Smooth muscle cell of the brain vasculature (primary cell): ENCODE data around the gene LASP1NB.
"Not testable (repeated sequence)": the region's sequence is repeated elsewhere in the genome, so short reads cannot be mapped to it uniquely, and the experiment has no call there.

Experiments
- DNase-seq: peaks from one replicate; pipeline ENCODE4 v3.0.0-alpha.2; 2012; ENCODE audit warnings: low read depth, low spot score

Gene LASP1NB

DNA sequence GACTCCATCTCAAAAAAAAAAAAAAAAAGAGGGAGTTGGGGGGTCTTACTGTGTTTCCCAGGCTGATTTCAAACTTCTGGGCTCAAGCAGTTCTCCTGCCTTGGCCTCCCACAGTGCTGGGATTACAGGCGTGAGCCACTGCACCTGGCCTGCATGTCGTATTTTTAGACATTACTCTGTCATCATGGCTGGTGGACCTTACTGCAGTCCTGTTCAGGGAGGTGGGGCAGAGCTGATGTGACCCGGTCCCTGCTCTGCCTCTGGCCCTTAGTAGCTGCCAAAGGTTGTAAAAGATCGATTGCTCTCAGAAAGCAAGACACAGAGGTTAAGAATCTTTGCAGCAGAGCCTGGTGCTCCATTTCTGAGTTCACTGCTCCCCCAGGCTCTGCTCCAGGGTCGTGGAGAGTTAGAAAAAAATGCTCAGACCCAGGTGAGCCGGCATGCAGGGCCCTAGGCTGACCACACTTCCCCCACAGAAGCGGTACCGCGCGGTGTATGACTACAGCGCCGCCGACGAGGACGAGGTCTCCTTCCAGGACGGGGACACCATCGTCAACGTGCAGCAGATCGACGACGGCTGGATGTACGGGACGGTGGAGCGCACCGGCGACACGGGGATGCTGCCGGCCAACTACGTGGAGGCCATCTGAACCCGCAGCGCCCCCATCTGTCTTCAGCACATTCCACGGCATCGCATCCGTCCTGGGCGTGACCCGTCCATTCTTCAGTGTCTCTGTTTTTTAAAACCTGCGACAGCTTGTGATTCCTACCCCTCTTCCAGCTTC, 7.1 kb upstream of the LASP1NB start:
- no peak for DNase-seq

- DNase-seq: no peak
Measured at GRCh38 chr17:38918916-38919315, 6.5 kb upstream of the LASP1NB start.

DNA sequence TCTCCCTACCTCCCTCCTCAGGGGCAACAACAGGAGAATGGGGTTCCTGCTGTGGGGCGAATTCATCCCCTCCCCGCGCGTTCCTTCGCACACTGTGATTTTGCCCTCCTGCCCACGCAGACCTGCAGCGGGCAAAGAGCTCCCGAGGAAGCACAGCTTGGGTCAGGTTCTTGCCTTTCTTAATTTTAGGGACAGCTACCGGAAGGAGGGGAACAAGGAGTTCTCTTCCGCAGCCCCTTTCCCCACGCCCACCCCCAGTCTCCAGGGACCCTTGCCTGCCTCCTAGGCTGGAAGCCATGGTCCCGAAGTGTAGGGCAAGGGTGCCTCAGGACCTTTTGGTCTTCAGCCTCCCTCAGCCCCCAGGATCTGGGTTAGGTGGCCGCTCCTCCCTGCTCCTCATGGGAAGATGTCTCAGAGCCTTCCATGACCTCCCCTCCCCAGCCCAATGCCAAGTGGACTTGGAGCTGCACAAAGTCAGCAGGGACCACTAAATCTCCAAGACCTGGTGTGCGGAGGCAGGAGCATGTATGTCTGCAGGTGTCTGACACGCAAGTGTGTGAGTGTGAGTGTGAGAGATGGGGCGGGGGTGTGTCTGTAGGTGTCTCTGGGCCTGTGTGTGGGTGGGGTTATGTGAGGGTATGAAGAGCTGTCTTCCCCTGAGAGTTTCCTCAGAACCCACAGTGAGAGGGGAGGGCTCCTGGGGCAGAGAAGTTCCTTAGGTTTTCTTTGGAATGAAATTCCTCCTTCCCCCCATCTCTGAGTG, 5.9 kb upstream of the LASP1NB start:
- no peak for DNase-seq

DNA sequence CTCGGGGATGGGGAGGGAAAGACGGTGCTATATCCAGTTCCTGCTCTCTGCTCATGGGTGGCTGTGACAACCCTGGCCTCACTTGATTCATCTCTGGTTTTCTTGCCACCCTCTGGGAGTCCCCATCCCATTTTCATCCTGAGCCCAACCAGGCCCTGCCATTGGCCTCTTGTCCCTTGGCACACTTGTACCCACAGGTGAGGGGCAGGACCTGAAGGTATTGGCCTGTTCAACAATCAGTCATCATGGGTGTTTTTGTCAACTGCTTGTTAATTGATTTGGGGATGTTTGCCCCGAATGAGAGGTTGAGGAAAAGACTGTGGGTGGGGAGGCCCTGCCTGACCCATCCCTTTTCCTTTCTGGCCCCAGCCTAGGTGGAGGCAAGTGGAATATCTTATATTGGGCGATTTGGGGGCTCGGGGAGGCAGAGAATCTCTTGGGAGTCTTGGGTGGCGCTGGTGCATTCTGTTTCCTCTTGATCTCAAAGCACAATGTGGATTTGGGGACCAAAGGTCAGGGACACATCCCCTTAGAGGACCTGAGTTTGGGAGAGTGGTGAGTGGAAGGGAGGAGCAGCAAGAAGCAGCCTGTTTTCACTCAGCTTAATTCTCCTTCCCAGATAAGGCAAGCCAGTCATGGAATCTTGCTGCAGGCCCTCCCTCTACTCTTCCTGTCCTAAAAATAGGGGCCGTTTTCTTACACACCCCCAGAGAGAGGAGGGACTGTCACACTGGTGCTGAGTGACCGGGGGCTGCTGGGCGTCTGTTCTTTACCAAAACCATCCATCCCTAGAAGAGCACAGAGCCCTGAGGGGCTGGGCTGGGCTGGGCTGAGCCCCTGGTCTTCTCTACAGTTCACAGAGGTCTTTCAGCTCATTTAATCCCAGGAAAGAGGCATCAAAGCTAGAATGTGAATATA, 4.8 kb upstream of the LASP1NB start:
- no peak for DNase-seq

DNA sequence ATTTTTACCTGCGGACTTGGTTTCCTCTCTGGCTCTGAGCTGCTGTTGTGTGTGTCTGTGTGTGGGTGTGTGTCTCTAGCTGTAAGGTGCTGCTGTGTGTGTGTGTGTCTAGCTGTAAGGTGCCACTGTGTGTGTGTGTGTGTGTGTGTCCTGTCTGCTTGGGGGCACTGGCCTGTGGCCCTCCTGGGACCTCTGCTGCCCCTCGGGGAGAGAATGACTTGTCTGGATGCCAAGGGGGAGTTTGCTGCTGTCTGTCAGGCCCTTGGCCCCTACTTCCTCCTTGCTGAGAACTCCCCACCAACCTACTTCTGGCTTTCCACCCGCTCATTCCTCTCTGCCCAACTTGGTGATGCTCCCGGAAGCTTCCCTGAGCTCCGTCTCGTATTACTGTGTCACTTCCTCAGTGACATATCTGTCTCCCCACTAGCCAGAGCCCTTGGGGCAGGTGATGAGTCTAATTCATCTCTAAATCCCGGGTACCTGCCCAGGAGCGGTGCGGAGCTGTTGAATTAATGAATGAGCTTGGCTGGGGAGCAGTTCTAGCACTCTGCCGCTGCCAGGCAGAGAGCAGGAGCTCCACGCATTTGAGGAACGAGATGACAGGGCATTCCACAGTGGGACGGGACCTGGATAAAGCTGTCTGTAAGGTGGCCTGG, 3.5 kb upstream of the LASP1NB start:
- no peak for DNase-seq

DNA sequence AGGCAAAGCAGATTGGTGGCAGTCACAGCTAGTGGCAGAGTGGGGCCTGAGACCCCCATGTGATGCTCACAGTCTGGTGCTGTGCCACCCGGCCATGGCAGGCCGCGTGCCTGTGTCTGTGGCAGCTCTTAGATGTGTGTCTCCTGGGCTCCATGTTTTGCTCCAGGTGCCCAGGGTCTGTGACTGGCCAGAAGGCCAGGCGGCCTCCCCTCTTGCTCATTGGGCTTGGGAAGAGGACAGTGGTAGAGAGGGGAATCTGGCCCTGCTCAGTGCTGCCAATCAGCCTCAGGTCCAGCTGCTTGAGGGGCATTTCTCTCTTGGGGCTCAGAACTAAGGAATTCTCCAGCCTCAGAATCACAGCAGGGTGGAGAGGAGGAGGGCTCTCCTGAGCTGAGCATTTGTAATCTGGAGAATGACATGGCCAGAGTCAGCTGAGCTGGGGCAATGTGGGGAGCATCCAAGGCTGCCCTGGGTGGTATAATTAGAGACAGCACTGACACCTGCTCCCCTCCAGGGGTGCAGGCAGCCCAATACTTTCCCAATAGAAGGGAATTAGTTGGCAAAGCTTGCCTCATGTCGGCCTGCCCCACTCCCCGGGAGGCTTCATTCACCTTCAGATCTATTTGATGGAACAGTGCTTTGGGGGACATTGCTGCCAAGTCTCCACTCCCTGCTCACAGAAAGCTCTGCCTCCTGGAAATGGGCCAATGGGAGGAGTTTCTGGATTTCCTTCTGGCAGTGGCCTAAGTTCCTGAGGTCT, 2.7 kb upstream of the LASP1NB start:
- peak; percentile 56 for DNase-seq

DNA sequence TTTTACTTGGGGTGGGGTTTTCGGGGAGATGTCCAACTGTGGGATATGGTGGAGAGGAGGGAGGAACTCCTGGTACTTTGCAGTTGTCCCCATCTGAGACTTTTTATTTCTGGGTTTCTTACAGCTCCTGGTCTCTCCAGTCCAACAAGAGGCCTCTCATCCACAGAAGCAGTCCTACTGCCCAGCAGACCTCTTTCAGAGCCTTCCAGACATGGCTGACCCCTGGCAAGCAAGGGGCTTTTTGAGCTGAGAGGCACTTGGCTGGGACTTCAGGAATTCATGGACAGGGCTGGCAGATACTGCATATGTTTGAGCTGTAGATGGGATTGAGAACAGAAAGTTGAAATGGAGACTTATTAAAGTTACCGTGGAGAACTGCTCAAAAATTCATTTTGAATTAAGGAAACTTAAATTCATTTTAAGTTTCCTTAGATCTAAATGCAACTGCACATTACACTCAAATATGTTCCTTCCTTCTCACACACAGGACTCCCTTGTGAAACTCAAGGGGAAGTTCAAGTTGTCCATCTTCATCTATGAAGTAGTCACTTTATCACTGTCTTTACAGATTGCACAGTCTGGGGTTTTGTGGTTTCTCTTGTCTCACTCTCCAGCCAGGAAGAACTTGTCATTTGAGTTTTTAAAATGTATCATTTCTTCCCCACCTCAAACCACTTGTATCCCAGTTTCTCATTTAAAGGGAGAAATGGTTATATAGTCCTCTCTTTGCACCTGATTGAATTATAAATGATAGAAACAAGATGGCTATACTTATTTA, 1.1 kb downstream of the LASP1NB start:
- no peak for DNase-seq

DNA sequence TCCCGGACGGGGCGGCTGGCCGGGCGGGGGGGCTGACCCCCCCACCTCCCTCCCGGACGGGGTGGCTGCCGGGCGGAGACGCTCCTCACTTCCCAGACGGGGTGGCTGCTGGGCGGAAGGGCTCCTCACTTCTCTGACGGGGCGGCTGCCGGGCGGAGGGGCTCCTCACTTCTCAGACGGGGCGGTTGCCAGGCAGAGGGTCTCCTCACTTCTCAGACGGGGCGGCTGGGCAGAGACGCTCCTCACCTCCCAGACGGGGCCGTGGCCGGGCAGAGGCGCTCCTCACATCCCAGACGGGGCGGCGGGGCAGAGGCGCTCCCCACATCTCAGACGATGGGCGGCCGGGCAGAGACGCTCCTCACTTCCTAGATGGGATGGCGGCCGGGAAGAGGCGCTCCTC, 5.4 kb downstream of the LASP1NB start:
- not testable (repeated sequence) for DNase-seq

- DNase-seq: not testable (repeated sequence)
Measured at GRCh38 chr17:38933962-38934361, 8.5 kb downstream of the LASP1NB start.

DNA sequence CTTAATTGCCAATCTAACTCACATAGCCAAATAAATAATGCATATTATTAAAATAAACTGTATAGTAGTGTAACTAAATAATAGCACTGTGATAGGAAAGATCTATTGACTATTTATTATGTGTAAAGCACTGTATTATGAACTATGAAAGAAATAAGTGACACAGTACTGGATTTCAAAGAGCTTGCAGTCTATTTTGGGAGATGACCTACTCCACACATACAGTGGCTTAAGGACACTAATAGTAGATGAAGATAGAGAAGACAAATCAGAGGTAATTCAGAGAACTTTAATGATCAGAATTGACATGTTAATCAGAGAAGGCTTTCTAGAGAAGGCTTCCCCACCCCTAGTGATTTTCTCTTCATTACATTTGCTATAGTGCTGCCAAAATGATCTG, 14.6 kb downstream of the LASP1NB start:
- DNase-seq: no peak

DNA sequence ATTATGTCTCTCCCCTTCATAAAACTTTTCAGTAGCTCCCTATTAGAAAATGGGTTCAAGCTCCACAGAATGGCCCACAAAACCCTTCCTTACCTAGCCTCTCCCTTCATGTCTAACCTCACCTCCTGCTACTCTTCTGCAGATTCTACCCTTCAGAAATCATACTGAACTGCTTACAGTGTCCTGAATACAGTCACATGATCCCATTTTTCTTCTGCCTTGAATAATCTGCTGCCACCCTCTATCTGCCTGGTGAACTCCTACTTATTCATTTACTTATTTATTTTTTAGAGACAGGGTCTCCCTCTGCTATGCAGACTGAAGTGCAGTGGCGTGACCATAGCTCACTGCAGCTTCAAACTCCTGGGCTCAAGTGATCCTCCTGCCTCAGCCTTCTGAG, 15.0 kb downstream of the LASP1NB start:
- no peak for DNase-seq

DNA sequence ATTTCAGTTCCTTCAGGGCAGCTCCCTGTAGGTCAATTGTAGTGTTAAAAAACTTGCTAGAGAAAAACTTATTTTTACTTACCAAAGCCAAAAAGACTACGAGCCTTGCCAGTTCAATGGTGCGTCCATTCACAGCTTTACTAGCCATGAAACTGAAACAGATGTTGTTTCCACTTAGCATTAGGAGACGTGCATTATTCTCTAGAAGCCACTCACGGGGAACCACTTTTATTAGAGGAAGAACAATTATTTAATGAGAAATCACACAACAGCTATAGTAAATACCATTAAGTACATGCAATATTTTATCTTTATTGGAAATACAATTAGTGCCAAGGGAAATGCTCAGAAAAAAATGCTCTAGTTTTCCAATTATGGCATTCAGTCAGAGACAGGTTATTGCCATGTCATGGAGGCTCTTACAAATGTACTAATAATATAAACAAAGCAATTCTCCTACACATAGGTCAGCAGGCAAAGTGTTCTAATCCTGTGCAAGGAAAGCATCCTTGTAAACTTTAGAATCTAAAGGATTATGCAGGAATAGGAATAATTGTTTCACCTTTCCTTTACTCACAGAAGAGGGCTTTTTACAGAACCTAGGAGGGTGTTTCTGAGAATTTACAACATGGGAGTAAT, 17.4 kb downstream of the LASP1NB start:
- DNase-seq: no peak

DNA sequence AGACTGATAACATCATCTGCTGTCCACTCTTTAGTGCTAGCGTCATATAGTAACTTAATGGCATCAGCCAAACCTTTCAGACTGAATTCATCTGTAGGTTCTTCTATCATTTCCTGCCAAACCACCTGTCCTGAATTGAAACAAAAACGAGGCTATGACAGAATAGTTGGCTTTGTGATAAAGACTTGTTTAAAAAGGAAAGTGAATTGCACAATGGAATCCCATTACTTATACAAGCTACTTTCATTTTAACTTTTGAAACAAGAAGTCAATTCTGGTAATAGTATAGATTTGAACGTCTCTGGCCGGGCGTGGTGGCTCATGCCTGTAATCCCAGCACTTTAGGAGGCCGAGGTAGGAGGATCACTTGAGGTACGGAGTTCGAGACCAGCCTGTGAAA, 18.2 kb downstream of the LASP1NB start:
- DNase-seq: no peak

- no peak for DNase-seq
Measured at GRCh38 chr17:38947189-38947588, 21.8 kb downstream of the LASP1NB start.

DNA sequence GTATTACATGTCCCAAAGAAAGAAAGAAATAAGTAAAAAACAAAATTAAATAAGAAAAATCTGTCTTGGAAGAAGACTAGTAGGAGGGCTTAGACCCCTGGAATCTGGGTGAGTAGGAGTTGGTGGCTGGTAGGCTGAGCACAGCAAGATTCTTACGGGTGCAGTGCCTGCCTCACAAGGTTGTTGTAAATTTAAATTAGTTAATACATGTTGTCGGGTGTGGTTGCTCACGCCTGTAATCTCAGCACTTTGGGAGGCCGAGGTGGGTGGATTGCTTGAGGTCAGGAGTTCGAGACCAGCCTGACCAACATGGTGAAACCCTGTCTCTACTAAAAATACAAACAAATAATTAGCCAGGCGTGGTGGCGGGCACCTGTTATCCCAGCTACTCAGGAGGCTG, 28.4 kb downstream of the LASP1NB start:
- DNase-seq: not testable (repeated sequence)

GRCh38 chr17:38958326-38958725, 32.9 kb downstream of the LASP1NB start:
- no peak for DNase-seq

- DNase-seq: no peak
Measured at GRCh38 chr17:38958756-38959155, 33.3 kb downstream of the LASP1NB start.

DNA sequence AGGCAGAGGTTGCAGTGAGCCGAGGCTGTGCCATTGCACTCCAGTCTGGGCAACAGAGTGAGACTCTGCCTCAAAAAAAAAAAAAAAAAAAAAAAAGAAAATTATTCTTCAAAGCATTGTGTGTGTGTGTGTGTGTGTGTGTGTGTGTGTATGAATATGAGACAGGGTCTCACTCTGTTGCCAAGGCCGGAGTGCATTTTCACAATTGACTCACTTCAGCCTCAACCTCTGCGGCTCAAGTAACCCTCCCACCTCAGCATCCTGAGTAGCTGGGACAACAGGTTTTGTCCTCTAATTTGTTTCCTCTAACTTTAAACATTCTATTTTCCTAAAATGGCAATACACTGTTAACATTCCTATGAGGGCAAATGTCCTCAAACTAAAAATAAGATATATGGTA, 34.1 kb downstream of the LASP1NB start:
- no peak for DNase-seq

- no peak for DNase-seq
Measured at GRCh38 chr17:38960402-38960801, 35.0 kb downstream of the LASP1NB start.

GRCh38 chr17:38961413-38961812, 36.0 kb downstream of the LASP1NB start:
- DNase-seq: no peak
